ENCODE measurements around the gene AKAP11. TPM values are rescaled to one million over a fixed set of nuclear protein-coding genes. Genes with fewer than 3 reads are reported as not detected.

The AKAP11 gene
- total and polyA plus RNA-seq, 2 of the 8 experiments (the other 6 are each of a cell fraction or from before 2014, with no cell fraction given): 4.5 to 21.9 TPM

DNA sequence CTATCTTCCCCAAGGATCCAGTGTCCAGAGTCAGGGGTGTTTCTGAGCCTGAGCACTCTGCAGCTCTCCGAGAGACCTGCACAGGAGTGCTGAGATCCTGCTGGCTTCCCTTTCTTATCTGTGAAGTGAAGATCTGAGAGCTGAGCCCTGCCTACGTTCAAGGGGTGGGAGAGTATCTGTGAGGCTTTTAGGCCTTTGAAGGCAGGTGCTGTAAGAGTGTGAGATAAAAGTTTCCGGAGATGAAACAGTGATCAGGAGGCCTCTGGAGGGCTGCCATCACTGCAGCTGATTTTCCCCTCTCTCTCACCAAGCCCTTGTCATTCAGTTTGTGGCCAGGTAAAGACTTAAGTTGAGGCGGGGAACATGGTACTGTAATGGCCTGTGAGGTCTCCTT lies 83.1 kb downstream of the AKAP11 start:
- no peak overlapping the region for H2AK5ac ChIP-seq (ENCODE audit: low read depth, low read length)
- no peaks in the 10 kb centered on the region for H3K9me3 ChIP-seq (ENCODE audit: insufficient read depth in 2 of 2, low read depth in 1 of 2, low read length in 1 of 2)
- POLR2A ChIA-PET (ENCODE audit: partially characterized antibody): no interaction called here
- H2BK20ac ChIP-seq (ENCODE audit: low read length): no peak overlapping the region
- DNase-seq (ENCODE audit: low read depth in 1 of 2, low spot score in 2 of 2): no peak
- no peak overlapping the region for H3K27ac ChIP-seq (ENCODE audit: low read depth, low read length)
- no peak overlapping the region for H4K8ac ChIP-seq (ENCODE audit: extremely low read depth, insufficient read depth, low read length)
- H3K79me2 ChIP-seq (ENCODE audit: control insufficient read depth in 1 of 2, insufficient read depth in 2 of 2, low read length in 2 of 2): no peaks in the 10 kb centered on the region
- H3K4me1 ChIP-seq (replicated peaks in 1 of 4; ENCODE audit: control insufficient read depth in 3 of 4, insufficient read depth in 4 of 4, low read length in 3 of 4): no peaks in the 10 kb centered on the region
- H4K5ac ChIP-seq (ENCODE audit: insufficient read length, low read depth, low read length): no peak overlapping the region
- H3K4me3 ChIP-seq (ENCODE audit: extremely low read depth in 1 of 4, insufficient read depth in 2 of 4, low read depth in 3 of 4, low read length in 4 of 4): no peak overlapping the region
- H2BK12ac ChIP-seq (ENCODE audit: low read depth, low read length): no peak overlapping the region
- H2BK15ac ChIP-seq (ENCODE audit: low read length): no peak overlapping the region
- no peak overlapping the region for H3K23ac ChIP-seq (ENCODE audit: insufficient read length)
- CTCF ChIA-PET (ENCODE audit: partially characterized antibody): interaction anchor here (0.6 to 1.3 kb wide), 2 partner anchors 21 to 689 kb away, joined by 3 to 4 read pairs; no protein-coding TSS in a partner anchor
- FAIRE-seq: no peak
- no peak overlapping the region for H2BK5ac ChIP-seq (ENCODE audit: low read depth, low read length)
- no peak overlapping the region for H3K14ac ChIP-seq (ENCODE audit: insufficient read length)
- 79% methylated on average over 4 of the region's 4 CpGs; no CpG with 5 or more reads in 1 of the 2 experiments for WGBS, 2 experiments (ENCODE audit: extremely low coverage in 1 of 2, insufficient coverage in 1 of 2, insufficient read length in 1 of 2, insufficient replicate concordance in 2 of 2, low coverage in 1 of 2, low lambda C conversion rate in 2 of 2, missing lambda C conversion rate in 1 of 2)
- H3K4me2 ChIP-seq (ENCODE audit: insufficient read depth in 1 of 2, low read depth in 2 of 2, low read length in 2 of 2): no peak overlapping the region
- H4K20me1 ChIP-seq (replicated peaks in 1 of 2; ENCODE audit: control insufficient read depth in 1 of 2, insufficient read depth in 2 of 2, low read length in 2 of 2): no peaks in the 10 kb centered on the region
- no peak overlapping the region for H3K9ac ChIP-seq (replicated peaks in 1 of 4; ENCODE audit: extremely low read depth in 1 of 4, low read depth in 3 of 4, low read length in 3 of 4)
- no peak overlapping the region for H3K56ac ChIP-seq (replicated peaks; ENCODE audit: insufficient read length, low read depth, low read length)
- TF ChIP-seq CTBP2 (IDR thresholded peaks at IDR 0.05; ENCODE audit: borderline replicate concordance, insufficient read depth, insufficient read length, low read length) (no peak), MAFK (IDR thresholded peaks at IDR 0.05; ENCODE audit: low read depth, low read length) (no peak), POLR2AphosphoS5 (IDR thresholded peaks at IDR 0.05; ENCODE audit: low read depth, low read length) (no peak), YY1 (IDR thresholded peaks at IDR 0.05; ENCODE audit: low read depth, low read length) (no peak), KDM1A (IDR thresholded peaks at IDR 0.05; ENCODE audit: borderline replicate concordance, low read length) (no peak), CEBPB (IDR thresholded peaks at IDR 0.05; ENCODE audit: low read depth, low read length) (no peak), PHF8 (conservative IDR thresholded peaks at IDR 0.05; ENCODE audit: low read depth, low read length) (no peak), POU5F1 (IDR thresholded peaks at IDR 0.05; ENCODE audit: low read depth, low read length) (no peak), SUZ12 (IDR thresholded peaks at IDR 0.05; ENCODE audit: low read length) (no peak), SP2 (IDR thresholded peaks at IDR 0.05; ENCODE audit: low read length) (no peak), MAX (IDR thresholded peaks at IDR 0.05) (no peak)
- H2BK120ac ChIP-seq (replicated peaks; ENCODE audit: low read depth, low read length): no peak overlapping the region
- H4K91ac ChIP-seq (replicated peaks; ENCODE audit: insufficient read length, low read length): no peak overlapping the region
- no peaks in the 10 kb centered on the region for H3K27me3 ChIP-seq (replicated peaks in 1 of 4; ENCODE audit: control insufficient read depth in 3 of 4, extremely low read depth in 1 of 4, insufficient read depth in 3 of 4, low read length in 3 of 4)
- no peaks in the 10 kb centered on the region for H3K36me3 ChIP-seq (ENCODE audit: control insufficient read depth in 2 of 4, insufficient read depth in 4 of 4, low read length in 3 of 4)
- no peak overlapping the region for H3K4ac ChIP-seq (replicated peaks; ENCODE audit: insufficient read length, low read depth, low read length)
- no peak overlapping the region; the same call in 1 of the 2 replicates for H2AFZ ChIP-seq (ENCODE audit: low read length)
- no peaks in the 10 kb centered on the region for H3K23me2 ChIP-seq (ENCODE audit: low read depth, low read length)
- no peaks in the 10 kb centered on the region for H3K79me1 ChIP-seq (ENCODE audit: low read depth, low read length)
- no peak overlapping the region for H3K18ac ChIP-seq (ENCODE audit: extremely low read depth, low read length)
